NCI-H2081 treated with DMSO at 0.1 percent for 48 hours (cell line): ENCODE results near the gene RASA3.

Source experiments
- DNase-seq: peaks from one replicate; lab custom pipeline; 2025; lab: John Stamatoyannopoulos, UW

Gene RASA3

DNA sequence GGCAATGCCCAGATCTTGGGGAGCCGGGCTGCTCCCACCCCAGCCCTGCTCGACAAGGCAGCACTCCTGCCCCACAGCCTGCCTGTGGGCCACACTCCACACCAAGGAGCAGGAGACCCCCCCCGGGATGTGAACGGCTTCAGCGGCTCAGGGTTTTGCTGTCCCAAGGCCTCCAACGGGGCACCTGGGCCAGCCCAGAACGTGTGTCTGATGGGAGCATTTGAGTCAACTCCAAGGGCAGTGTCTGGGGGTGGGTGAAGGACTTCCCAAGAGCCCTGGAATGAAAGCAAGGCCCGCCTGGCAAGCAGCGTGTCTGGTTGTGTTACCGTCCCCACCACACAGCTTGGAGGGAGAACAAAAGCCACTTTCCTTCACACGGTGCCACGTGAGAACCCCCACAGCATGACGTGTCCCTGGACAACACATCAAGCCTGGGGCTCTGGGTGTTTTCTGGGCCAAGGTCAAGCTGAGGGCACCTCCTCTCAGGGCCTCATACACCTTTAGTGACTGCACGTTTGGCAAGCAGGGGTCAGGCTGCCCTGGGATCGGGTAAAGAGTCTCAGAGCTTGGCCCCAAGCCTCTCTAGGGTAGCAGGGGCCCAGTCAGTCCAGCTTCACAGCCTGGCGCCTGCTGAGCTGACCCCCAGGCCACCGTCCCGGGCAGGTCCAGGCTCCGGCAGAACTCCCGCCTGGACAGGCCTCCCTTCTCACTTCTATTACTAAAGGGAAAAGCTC lies 164.5 kb downstream of the RASA3 start:
- no peak for DNase-seq

DNA sequence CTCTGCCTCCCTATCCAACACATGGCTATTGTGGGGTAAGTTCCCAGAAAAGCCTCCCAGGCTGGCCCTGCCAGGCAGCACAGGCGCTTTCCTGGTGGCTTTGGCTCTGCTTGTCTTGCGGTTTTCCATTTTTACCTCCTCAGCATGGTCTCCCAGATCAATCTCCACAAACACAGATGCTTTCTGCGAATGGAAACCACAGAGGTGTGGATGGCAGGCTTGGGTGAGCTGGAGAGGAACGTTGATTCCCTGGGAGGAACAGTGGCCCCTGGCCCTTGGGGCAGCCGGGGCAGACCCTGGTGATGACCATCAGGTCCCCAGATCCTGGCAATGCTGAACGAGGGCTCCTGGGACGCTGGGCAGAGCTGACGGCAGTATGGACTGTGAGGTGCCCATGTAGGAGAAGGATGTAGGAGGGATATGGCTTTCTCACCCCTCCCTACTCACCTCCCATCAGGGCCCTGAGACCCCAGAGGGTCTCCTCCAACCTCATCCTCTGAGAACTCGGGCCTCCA lies 165.2 kb downstream of the RASA3 start:
- DNase-seq = no peak

DNA sequence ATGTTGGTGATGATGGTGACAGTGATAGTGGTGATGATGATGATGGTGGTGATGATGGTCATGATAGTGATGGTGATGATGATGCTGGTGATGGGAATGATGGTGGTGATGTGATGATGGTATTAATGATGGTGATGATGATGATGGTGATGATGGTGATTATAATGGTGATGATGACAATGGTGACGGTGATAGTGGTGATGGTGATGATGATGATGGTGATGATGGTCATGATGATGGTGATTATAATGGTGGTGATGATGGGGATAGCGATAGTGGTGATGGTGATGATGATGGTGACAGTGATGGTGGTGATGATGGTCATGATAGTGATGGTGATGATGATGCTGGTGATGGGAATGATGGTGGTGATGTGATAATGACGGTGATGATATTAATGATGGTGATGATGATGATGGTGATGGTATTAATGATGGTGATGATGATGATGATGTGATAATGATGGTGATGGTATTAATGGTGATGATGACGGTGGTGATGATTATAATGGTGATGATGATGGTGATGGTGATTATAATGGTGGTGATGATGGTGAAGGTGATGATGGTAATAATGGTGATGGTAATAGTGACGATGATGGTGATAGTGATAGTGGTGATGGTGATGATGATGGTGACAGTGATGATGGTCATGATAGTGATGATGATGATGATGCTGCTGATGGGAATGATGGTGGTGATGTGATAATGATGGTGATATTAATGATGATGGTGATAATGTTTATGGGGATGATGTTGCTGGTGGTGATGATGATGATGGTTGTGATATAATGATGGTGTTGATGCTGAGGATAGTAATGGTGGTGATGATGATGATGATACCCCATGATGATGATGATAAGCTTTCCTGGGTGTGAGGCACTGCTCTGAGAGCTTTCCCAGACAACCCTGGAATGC lies 166.2 kb downstream of the RASA3 start:
- DNase-seq = no peak

DNA sequence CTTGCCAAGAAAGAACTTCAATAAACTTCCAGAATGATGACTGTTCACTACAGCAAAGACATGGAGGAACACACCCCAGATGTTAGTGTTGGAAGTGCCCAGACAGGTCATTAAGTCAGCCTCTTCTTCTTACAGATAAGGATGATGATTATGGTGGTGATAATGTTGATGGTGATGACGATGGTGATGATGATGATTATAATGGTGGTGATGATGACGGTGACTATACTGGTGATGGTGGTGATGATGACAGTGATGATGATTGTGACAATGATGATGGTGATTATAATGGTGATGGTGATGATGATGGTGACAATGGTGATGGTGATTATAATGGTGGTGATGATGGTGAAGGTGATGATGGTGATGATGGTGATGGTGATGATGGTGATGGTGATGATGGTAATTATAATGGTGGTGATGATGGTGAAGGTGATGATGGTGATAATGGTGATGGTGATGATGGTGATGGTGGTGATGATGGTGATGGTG lies 167.0 kb downstream of the RASA3 start:
- no peak for DNase-seq

DNA sequence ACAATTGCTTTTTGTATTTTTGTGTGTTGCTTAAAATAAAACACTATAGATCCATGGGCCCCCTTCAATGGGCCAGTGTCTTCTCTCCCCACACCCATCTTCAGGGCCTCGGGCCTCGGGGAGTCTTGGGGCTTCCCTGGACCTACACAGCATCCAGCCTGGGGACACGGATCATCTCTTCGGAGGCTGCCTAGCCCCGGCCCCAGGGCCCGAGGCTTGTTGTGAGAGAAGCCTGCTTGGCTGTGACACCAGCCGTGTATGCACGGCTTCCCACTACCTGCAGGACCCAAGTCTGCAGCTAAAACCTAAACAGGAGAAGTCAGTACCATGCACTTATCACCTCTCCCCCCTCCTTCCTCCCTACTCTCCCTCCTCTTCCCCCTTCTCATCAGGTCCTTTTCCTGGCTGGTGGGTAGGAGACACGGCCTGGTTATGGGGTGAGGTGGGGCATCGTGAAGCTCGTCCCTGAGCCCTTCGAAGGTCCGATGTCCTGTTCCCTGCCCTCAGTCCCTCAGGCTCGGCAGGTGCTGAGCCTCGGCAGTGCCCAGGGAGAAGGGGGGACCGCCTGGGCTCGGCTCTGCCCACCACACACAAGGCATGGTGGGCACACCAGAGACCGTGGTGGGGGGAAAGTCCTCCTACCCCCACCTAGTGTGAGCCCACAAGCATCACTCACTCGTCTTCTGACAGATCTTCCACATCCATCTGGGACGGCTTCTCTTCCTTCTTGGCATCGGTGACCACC lies 168.0 kb downstream of the RASA3 start:
- DNase-seq = no peak

DNA sequence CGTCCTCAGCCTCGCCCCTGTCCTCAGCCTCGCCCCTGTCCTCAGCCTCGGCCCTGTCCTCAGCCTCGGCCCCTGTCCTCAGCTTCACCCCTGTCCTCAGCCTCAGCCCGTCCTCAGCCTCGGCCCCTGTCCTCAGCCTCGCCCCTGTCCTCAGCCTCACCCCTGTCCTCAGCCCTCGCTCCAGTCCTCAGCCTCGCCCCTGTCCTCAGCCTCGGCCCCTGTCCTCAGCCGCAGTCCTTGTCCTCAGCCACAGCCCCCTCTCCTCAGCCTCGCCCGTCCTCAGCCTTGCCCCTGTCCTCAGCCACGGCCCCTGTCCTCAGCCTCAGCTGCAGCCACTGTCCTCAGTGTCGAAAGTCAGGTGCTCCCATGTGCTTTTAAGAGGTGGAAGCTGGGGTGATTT lies 169.0 kb downstream of the RASA3 start:
- DNase-seq = no peak

DNA sequence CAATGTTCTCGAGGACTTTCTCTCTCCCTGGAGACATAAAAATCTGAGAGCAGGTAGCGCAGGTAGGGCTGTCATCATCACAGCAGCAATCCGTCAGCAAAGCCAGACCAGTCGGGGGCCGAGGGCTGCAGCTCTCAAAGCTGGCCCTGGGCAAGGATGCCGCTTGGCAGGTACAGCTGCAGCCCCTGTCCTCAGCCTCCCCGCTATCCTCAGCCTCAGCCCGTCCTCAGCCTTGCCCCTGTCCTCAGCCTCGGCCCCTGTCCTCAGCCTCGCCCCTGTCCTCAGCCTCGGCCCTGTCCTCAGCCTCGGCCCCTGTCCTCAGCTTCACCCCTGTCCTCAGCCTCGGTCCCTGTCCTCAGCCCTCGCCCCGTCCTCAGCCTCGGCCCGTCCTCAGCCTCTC lies 169.4 kb downstream of the RASA3 start:
- DNase-seq = no peak

DNA sequence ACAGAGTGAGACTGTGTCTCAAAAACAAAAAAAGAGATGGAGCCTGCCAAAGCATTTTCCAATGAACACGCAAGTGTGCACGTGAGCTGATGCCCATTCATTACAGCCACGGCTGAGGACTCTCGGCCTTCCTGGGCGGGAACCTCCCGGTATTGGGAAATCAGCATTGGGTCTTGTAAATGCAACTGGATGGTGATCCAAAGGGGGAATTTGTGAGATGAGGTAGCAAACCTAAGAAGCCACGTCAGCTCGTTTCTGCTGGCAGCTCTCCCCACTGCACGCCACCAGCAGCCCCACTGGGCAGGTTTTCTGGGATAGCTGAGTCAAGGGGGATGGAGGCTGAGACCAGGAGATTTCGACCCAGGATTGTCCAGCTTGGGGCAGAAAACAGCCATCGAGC lies 170.0 kb downstream of the RASA3 start:
- DNase-seq = no peak

DNA sequence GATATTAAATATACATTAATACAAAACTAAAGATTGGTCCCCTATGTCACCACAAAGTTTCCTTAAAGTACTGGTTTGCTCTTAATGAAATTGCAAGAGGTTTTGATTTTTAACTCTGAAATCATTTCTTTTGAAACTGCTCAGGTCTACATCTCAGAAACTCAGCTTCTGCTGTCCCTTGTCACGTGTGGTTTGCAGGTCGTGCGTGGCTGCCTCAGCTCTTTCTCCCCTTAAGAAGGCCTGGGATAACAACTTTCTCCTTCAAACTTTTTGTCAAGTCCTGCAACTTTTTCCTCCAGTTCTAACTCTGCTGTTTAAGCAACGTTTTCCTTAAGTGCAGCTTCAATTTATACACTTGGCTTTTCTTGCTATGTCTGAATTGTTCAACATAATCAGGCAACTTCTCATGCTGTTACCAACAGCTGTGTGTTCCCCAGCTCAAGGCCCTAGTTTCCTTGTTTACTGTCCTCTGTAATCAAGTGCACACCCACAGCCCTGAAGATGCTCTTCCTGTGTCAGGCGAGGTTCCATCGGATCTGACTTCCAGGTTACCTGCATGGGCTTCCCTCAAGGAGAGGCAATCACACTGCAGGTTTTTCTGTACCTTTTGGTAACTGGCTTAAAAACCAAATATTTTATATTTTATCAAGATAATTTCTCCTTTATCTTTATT lies 172.0 kb downstream of the RASA3 start:
- no peak for DNase-seq

DNA sequence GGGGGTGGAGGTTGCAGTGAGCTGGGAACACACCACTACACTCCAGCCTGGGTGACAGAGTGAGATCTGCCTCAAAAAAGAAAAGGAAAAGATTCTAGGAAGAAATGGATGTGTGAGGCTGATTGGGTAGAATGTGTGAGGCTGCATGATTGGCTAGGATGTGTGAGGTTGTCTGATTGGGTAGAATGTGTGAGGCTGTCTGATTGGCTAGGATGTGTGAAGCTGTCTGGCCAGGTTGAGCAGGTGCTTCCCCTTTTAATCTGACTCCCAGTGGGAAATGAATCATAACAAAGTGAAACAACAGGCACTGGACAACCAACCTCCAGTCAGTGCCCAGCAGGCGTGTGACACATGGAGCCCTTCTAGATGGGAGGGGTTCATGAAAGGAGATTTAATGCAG lies 173.2 kb downstream of the RASA3 start:
- DNase-seq = no peak

DNA sequence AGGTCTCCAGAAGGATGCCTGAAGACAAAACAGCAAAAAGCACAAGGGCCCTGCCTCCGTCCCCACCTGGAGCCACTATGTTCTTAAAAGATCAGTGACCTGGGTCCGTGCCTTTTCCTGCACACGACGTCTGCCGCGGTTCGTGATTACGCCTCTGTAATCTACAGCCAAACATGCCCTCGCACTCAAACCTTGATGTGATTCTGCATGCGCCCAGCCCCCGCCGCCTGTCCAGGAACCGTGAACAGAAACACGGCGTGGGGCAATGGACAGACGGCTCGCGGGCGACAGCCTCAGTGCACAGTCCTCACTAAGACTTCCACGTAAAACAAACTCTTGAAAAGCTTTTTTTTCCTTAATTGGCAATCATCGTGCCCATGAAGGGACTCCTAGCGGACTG lies 174.1 kb downstream of the RASA3 start:
- DNase-seq = no peak

DNA sequence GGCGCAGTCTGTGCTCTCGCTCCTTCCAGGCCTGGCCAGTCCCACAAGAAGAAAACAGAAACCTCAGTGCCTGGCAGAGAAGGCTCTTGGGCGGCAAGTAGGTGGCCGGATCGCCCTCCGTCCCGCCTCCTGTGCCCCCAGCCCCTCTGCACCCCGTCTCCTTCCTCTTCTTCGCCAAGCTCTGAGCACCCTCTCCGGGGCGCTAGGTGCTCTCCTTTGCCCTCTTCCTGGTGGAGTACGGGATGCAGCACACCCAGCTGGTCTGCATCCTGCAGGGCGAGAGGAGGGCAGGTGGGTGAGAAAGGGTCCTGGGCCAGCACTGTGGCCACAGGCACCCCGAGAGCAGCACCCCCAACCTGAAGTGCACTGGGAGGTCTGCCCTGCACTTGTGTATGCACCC lies 175.9 kb downstream of the RASA3 start:
- no peak for DNase-seq

DNA sequence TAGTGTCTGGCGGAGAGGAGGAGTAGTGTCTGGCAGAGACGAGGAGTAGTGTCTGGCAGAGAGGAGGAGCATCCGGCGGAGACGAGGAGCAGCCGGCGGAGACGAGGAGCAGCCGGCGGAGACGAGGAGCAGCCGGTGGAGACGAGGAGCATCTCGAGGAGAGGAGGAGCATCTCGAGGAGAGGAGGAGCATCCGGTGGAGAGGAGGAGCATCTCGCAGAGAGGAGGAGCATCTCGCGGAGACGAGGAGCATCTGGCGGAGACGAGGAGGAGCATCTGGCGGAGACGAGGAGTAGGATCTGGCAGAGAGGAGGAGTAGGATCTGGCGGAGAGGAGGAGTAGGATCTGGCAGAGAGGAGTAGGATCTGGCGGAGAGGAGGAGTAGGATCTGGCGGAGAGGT lies 176.7 kb downstream of the RASA3 start:
- DNase-seq = no peak

DNA sequence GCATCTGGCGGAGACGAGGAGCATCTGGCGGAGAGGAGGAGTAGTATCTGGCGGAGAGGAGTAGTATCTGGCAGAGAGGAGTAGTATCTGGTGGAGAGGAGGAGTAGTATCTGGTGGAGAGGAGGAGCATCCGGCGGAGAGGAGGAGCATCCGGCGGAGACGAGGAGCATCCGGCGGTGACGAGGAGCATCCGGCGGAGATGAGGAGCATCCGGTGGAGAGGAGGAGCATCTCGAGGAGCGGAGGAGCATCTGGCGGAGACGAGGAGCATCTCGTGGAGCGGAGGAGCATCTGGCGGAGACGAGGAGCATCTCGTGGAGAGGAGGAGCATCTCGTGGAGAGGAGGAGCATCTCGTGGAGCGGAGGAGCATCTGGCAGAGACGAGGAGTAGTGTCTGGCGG lies 177.2 kb downstream of the RASA3 start:
- DNase-seq = no peak

DNA sequence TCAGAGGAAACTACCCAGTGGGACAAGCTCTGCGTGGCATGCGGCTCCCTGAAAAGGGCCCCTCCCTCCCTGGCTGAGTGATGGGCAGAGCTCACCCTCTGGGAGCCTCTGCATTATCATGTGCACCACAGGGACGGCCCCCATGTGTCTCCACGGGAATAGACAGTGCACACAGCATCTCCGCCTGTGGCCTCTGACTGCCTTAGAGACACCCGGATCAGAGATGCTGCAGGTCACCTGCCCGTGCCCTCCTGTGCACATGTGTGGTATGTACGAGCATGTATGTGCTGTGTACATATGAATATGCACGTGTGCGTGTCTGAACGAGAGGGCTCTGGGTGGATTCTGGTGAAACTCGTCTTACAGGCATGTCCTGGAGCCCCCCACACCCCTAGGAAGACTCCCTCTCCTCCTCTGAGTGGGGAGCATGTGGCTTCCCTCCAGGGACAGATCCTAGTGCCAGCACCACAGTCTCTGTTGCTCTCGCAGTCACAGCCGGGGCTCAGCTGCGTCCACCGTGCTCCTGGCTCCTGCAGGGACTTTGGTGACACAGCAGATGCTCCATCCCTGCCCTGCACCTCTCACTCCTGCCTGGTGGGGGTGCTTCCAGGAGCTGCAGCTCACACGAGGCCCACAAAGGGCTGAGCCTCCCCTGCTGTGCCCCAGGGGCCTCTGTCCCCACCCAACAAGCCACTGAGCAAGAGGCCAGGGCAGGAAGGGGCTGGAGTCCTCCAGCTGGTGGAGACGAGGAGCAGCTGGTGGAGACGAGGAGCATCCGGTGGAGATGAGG lies 178.2 kb downstream of the RASA3 start:
- DNase-seq = no peak

DNA sequence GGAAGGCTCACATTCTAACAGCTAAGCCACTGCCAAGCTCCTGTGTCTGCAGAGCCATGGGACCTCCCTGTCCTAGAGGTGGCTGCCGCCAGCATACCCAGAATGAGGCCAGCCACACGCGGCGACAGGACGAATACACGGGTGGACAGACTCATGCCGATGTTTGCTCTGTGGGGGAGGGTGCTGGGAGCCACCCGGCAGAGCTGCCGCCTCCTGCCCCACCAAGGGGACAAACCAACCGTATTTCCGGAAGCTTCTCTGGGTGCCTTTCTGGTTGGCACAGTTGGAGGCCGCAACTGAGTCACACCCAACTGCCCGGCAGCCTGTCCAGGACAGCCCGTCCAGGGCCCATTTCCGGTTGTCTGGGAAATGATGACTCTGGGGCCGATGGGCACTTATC lies 178.9 kb downstream of the RASA3 start:
- DNase-seq = no peak

DNA sequence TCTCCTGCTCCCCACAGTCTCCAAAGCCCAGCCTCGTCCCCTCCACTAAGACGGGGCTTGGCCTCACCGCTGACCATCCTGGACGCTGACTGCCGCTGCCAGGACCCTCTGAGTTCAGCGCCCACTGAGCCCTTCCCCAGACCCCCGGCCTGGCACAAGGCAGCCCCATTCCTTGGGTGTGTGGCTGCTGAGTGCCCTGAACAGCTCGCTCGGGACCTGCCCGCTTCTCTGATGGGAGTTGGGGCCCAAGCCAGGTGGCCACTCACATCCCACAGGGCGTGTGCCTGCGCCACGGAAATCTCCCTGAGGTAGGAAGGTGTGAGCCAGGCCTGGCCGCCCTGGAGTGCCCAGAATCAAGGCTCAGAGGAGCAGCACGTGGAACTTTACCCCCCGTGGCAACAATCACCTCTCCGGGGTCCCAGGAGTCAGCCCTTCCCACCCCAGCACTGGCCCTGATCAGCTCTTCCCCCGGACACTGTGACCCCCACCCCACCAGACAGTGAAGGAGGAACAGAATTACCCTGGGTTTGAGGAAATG lies 179.4 kb downstream of the RASA3 start:
- DNase-seq = no peak

DNA sequence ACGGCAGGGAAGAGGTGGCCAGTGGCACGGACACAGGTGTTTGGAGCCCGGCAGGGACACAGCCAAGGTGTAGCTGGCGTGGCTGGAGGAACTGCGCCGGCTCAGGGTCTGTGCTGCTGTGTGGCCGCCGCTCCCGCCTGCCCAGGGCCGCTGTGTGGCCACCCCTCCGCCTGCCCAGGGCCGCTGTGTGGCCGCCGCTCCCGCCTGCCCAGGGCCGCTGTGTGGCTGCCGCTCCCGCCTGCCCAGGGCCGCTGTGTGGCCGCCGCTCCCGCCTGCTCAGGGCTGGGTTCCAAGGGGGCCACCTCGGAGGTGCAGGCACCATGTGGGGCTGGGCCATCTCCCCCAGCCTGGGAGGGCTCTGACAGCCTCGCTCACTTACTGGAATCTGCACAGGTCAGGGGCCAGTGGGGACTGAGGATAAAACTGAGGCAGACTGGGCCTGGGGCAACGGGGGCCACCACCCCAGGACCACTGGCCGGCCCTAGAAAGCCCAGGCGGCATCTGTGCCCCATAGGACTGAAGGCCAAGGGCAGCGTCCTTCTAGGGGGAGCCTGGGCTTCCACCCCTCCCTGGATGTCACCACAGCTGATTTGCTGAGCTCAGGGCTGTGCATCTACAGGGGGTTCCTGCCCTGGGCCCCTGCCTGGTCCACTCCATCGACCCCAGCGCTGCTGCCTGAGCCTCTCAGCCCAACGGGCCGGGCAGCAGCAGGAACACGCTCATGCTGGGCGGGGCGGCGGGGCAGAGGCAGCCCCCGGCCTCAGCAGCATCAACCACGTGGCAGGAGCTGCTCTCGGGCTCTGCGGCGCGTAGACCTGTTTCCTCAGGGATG lies 180.1 kb downstream of the RASA3 start:
- DNase-seq = no peak

DNA sequence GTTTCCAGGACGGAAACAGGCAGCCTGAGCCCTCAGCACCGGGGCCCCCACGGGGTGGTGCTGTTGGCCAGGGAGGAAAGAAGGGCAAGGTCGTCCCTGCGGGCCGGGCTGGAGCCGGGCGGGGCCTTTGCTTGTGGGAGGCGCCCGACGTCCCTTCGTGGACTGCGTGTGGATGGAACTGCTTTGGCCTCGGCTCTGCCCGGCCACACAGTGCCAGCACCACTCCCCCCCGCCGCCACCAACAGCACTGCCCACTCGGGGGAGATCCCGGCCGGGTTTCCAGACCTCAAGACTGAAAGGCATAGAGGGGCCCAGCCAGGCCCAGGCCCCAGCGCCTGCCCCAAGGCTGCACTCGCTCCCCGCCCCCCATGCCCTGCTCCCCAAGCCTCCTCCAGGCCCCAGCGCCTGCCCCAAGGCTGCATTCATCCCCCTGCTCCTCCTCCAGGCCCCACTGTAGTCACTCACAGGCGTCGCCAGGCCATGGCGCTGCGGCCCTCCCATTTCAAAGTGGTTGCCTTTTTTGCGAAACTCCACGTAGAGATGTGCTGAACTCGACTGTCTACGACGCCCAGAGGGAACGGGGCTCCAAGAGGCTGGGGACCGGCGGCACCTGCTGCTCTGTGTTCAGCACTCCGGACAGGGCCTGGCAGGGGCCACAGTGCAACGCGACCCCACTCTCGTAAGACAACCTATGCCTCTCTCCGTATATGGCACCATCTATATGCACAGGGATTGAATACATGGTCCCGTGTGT lies 181.0 kb downstream of the RASA3 start:
- no peak for DNase-seq
